GM21737 (cell line): ENCODE data around the gene TEAD2.
"Not testable (repeated sequence)": the region's sequence is repeated elsewhere in the genome, so short reads cannot be mapped to it uniquely, and the experiment has no call there.

Experiments
- ATAC-seq: cut with Tn5 transposase; IDR thresholded peaks from one replicate; pipeline ENCODE4 v1.9.1; 2021; ENCODE audit warnings: mild to moderate bottlenecking, moderate library complexity; ENCODE audit not compliant: unreplicated experiment

The TEAD2 gene

DNA sequence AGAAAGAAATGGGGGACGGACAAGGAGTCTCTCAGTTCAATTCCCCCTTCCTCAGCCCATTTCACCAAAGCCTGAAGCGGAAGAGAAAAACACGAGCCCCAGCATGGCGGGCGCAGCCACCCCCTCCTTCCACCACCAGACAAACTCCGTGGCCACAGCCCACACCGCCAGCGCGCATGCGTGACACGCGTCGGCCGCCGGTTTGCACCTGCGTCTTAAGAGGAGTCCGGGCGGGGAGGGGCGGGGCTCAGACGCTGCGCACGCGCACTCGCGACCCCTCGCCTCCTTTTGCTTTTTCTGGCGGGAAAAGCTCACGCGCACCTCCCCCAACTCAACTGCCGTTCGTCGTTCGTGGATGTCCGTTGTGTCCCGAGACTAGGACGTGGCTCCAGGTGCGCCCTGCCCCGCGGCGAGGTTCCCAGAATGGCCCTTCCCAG is 25.7 kb upstream of the TEAD2 start, which contains the start of gene KASH5:
Gene KASH5 (plus strand): TSS at position 314 of the 437 bp plus-strand sequence. CDS start 2,635 bp downstream, outside the sequence.
- no peak for ATAC-seq

DNA sequence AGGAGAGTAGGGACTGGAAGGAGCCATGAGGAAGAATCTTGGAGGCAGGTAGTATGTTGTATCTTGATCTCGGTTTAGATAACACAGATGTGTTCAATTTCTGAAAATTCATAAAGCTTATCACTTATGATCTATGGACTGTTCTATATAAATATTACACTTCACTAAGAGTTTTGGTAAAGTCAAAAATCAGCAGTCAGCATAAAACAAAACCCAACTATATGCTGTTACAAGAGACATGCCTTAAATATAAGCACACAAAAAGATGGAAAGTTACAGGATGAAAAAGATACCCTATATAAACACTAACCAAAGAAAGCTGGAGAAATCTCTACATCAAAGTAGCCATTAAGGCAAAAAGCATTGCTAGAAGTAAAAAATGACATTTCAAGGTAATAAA is 21.4 kb upstream of the TEAD2 start:
- ATAC-seq = no peak

DNA sequence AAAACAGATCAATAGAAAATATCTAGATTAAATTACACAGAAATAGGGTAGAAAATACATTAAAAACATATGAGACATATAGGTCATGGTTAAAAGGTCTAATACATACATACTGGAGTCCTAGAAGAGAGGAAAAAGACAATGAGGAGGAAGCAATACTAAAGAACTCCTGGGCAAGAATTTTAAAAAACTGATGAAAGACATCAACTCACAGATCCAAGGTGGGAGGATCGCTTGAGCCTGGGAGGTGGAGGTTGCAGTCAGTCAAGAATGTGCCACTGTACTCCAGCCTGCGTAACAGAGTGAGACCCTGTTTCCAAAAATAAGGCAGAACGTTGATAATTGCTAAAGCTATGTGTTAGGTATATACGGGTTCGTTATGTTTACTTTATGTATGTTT is 20.4 kb upstream of the TEAD2 start:
- ATAC-seq = no peak

DNA sequence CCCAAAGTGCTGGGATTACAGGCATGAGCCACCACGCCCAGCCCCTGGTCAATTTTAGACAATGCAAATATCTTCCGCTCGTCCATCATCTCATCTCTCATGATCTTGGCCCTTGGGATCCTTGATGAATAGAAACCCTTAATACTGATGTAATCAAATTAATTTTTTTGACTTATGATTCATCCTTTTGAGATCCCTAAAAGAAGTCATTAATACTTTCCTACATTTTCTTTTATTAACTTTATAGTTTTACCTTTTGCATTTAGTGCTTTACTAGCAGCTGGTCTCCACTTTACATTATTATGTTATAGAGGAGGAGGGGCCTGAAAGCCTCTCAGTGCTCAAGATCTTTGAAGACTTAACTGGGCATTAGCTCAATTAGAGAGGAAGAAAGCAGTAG is 18.2 kb upstream of the TEAD2 start:
- no peak for ATAC-seq

DNA sequence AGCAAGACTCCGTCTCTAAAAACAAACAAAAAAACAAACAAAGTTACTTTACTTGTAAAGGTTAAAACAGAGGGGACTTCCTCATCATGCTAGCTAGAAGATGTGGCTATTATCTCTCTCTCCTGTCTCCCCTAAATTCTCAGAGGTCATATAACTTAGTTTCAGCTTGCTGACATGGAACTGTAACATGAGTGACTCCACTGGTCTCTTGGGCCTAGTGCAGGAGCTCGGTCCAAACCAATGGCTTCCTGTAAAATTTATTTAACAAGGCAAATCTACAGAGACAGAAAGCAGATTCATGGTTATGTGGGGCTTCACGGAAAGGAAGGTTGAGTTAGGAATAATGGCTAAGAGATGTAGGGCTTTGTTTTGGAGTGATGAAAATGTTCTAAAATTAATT is 16.3 kb upstream of the TEAD2 start:
- no peak for ATAC-seq

DNA sequence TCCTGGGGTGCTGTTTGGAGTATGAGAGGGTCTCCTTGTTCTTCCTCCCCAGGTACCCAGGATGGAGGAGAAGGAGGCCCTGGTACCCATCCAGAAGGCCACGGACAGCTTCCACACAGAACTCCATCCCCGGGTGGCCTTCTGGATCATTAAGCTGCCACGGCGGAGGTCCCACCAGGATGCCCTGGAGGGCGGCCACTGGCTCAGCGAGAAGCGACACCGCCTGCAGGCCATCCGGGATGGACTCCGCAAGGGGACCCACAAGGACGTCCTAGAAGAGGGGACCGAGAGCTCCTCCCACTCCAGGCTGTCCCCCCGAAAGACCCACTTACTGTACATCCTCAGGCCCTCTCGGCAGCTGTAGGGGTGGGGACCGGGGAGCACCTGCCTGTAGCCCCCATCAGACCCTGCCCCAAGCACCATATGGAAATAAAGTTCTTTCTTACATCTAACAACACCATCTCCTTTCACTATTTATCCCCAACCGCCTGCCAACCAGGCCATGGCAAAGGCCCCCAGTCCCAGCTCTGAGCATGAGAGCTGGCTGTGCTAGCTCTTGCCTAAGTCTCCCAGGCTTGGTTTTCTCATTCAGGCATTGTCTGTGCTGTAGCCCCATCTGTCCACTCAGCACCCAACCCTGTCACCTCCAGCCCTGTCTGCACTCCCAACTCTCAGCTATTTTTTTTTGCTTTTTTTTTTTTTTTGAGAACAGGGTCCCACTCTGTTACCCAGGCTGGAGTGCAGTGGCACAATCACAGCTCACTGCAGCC is 12.6 kb upstream of the TEAD2 start:
- ATAC-seq = no peak

DNA sequence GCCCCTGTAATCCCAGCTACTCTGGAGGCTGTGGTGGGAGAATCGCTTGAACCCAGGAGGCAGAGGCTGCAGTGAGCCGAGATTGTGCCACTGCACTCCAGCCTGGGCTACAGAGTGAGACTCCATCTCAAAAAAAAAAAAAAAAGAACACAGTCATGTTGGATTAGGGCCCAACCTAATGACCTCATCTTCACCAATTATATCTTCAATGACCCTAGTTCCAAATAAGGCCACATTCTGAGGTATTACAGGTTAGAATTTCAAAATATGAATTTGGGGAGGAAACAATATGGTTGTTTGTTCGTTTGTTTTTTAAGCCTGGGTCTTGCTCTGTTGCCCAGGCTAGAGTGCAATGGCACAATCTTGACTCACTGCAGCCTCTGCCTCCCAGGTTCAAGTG is 11.0 kb upstream of the TEAD2 start:
- not testable (repeated sequence) for ATAC-seq

DNA sequence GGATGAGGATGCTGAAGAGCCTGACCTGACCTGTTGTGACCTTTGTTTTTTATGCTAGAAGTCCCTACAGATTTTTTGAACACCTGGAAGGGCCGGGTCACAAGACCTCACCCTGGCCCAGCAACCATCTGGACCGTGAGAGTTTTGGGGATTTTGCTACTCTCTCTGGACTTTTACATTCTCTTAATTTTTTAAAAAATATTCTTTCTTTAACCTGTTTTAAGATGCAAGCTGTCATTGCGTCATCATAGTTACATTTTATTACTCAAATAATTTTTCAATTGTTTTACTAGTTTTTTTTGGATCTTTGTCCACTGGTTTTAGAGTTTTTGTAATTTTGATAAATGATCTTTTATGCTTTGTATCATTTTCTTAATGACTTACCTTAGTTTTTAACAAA is 9.0 kb upstream of the TEAD2 start:
- ATAC-seq = no peak

DNA sequence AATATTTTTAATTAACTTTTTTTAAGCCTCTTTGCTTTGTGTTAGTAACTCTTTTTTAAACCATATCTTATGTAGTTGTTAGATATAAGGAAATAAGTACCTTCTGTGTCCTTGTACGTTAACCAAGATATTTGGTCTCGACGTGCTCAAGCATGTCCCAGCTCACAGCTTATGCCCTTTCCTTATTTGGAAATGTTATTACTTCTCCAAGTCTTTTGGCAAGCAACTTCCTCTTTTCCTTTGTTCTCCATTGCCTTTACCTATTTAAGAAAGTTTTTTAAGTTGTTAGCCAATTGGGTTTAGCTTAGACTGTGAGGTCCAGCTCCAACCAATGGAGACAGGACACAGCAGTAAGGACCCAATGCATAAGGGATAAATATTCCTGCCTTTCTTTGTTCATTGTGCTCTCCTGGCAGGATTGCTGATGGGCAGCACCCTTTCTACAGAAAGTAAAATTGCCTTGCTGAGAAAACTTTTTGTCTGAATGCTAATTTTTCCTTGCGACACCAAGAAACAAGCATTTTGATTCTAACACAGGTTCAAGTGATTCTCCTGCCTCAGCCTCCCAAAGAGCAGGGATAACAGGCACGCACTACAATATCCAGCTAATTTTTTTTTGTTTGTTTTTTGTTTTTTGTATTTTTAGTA is 6.6 kb upstream of the TEAD2 start:
- no peak for ATAC-seq

DNA sequence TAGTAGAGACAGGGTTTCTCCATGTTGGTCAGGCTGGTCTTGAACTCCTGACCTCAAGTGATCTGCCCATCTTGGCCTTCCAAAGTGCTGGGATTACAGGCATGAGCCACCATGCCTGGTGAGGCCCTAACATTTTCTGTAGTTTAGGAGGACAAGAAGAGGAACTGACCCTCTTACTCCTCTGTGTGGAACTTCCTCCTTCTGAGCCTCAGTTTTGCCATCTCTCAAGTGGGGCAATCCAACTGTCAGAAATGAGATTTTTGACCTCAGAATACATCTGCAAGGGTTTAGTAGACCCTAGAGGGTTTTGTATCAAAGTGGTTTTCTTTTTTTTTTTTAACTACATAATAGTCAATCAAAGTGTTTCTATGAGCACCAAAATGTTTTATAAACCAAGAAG is 3.9 kb upstream of the TEAD2 start:
- no peak for ATAC-seq

DNA sequence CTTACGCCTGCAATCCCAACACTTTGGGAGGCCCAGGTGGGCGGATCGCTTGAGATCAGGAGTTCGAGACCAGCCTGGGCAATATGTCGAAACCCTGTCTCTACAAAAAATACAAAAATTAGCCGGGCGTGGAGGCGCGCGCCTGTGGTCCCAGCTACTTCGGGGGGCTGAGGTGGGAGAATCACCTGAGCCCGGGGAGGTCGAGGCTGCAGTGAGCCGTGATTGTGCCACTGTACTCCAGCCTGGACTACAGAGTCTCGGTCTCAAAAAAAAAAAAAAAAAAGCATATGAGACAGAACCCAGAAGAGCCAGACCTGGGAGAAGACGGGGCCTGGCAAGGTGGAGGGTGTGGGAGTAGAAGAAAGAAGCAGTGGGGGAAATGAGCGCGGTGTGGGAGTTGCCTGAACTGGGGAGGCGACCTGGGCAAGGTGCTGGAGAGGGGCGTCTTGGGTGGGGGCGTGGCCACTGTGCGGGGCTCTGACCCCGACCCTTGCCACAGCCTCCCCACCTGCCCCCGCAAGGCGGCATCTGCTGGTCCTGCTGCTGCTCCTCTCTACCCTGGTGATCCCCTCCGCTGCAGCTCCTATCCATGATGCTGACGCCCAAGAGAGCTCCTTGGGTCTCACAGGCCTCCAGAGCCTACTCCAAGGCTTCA is 2.0 kb upstream of the TEAD2 start:
- ATAC-seq = no peak

DNA sequence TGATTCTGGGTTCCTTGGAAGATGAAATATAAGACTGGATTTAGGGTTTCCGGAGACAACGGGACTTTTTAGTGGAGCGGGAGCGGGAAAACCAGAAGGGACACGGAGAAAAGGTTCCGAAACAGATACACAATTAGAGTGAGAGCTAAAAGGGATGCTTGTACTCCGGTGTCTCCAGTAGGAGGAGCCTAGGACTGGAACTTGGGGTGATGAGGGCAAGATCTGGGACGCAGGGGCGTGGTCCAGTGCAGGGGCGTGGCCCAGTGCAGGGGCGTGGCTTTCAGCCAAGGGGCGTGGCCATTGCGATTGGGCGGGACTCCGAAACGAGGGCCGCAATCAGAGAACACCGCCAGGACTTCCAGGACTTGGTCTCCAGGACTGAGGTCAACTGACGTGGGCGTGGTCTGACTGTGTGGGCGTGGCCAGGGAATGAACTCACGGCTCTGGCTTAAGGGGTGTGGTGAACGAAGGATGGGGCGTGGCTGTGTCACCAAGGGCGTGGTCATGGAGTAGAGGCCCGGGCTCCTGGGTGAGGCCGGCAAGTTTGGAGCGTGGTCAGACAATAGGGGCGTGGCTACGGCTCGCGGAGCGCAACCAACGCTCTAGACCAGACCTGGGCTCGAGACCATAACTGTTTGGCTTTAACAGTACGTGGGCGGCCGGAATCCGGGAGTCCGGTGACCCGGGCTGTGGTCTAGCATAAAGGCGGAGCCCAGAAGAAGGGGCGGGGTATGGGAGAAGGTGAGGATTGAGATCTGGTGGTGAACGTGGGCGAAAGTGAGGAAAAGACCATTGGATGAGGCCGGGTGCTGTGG is 1.3 kb upstream of the TEAD2 start, which contains the start of gene DKKL1:
Gene DKKL1 (plus strand): TSS at position 610 of the 815 bp plus-strand sequence. CDS start 122 bp downstream, at position 732.
- no peak for ATAC-seq

DNA sequence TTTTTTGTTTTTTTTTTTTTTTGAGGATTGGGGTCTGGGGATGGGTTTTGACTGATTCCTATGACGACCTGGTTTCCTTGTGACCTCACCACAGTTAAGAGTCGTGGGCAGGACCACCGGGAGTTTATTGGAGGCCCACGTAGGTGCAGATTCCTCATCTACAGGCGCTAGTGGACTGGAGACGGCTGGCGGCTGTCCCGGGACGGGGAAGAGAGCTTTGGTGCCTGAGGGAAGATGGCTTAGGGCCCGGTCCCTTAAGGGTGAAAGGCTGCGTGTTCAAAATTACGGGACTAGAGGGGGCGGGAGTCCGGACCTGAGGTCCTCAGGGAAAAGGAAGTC is 682 bp upstream of the TEAD2 start:
- no peak for ATAC-seq

DNA sequence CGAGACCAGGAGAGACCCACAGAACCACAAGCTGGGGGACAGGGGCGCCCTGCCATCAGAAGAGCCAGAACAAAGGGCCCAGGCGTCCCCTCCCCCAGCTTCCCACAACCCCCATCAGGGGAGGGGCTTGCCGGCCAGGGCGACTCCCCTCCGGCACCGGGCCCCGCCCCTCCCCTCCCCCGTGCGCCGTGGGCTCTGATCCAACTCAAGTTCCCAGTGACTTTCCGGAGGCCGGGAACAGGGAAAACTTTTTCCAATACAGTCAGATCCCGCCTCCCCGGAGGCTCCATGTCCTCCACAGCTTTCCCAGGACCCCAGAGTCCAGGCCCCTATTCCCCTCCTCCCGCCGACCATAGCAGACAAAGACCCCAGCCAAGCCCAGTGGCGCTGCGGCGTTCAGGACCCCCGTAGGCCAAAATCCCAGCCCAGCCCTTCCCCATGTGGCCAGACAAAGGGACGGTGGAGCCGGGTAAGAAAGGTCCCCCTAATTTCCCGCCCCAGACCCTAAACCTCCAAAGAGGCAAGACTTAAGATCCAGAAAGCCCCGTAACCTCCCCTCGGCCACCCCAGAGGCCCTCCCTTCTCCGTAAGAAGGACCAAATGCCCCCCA is 673 bp downstream of the TEAD2 start:
- no peak for ATAC-seq

DNA sequence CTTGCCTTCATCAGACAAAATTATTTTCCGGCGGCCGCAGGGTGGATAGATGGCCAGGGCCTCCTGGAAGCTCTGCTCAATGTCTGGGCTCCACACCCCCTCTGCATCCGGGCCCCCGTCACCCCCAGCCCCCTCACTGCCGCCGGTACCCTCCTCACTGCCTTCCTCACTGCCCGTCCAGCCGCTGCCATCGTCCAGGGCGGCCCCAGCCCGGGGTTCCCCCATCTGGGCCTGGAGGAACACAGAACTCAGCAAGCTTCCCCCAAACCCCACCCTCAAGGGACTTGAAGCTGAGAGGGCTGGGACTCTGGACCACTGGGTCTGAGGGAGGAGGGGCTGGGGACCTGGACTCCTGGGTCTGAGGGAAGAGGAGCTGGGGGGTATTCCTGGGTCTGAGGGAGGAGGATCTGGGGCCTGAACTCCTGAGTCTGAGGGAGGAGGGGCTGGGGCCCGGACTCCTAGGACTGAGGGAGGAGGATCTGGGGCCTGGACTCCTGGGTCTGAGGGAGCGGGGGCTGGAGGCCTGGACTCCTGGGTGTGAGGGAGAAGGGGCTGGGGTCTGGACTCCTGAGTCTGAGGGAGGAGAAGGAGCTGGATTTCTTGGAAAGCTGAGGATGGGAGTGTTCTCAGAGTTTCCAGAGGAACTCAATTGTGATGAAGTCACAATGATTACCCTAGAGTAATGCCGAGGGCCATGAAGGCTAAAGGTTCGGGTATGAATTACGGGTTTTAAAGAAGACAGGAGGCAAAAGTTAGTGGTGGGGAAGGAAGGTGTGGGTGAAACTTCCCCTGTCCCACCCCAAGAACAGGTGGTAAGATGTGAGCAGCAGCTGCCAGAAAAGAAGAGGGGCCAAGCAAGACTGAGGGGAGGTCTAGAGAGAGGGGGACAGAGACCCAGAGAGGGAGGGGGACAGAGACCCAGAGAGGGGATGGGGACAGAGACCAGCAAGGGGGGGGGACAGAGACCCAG is 2.1 kb downstream of the TEAD2 start:
- ATAC-seq = no peak

DNA sequence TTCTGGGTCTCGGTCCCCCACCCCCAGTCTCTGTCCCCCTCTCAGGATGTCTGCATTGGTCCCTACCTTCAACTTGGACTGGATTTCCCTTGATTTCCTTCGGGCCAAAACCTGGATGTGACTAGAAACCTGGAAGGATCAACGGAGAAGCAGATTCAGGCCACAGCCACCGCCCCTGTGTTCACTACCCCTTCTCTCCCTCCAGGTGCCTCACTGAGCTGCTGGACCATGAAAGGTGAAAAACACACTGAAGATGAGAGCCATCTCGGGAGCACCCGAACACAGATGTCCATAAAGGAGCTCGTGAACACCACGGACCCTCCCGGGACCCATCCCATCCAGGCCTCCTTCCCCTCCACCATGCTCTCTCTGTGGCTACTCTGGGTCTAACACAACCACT is 5.0 kb downstream of the TEAD2 start:
- ATAC-seq = no peak

DNA sequence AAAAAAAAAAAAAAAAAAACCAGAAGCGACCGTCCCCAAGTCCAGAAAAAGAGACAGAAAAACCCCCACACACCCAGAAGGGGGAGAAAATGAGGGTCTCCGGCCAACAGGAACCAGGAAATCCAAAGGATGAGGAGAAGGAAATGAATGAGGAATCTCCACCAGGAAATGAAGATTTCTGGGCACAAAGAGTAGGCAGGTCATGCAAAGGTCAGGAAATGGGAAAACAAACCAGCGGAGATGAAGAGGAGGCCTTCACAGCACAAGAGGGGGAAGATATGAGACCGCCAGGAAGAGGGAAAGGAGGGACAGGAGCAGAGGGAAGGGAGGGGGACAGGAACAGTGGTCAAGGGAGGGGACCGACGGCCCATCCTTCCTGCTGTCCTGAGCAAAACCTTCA is 5.8 kb downstream of the TEAD2 start:
- no peak for ATAC-seq

DNA sequence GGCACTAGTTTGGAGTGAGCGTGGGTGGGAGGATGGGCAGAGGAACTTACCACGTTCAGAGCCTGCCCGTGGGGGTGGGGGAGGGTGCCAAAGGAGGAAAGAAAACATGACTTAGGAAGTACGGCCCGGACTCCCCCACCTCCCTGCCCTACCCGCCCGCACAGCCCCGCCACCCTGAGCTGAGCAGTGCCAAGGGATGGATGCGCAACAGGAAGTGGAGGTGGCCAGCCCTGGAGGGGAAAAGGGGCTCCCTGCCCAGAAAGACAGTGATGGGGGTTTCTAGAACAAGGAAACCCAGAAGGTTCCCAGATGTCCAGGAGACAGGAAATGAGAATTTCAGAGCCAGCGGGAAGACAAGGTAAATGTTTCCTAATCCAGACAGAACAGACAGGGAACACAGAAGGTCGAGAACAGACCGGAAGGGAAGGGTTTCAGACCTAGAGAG is 6.3 kb downstream of the TEAD2 start:
- no peak for ATAC-seq

DNA sequence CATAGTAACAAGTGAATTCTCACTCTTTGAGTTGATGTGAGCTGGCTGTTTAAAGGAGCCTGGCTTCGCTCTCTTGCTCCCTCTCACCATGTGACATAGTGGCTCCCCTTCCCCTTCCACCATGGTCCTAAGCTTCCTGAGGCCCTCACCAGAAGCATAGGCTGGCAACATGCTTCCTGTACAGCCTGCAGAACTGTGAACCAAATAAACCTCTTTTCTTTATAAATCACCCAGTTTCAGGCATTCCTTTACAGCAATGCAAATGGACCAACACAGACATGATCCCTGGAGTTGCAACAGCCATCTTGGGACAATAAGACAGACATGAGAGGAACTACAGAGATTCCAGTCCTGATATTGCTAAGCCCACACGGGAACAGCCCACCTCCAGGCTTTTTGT is 12.6 kb downstream of the TEAD2 start:
- ATAC-seq = no peak
